ENCODE results near the gene KIAA0825.

DNA sequence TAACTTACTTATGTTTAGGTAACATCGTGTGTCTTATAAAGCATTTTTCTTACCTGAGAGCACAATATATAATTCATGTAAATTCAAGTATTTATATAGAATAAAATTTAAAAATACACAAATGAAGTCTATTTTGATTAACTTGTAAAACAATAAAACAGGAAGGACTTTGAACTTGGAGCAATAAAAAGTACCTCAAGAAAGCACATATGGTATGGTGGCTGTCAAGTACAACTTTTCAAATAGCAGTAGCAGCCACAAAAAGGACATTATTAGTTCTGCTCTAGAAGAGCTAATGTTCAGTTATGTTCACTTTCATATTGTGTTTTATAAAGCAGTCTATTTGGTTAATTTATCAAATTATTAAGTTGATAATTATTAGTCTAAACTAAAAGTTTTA lies 31.5 kb upstream of the KIAA0825 start:
- TF ChIP-seq POLR2AphosphoS5 (IDR thresholded peaks at IDR 0.05) (no peak), MXI1 (conservative IDR thresholded peaks at IDR 0.05; ENCODE audit: poor library complexity, severe bottlenecking) (no peak), CTCF (IDR thresholded peaks at IDR 0.05; ENCODE audit: poor library complexity, severe bottlenecking) (no peak)
